Measurements from ENCODE around the gene FGD3.
A peak's percentile ranks its signal among the peaks of the same experiment; 100 is the strongest.

Gene FGD3

DNA sequence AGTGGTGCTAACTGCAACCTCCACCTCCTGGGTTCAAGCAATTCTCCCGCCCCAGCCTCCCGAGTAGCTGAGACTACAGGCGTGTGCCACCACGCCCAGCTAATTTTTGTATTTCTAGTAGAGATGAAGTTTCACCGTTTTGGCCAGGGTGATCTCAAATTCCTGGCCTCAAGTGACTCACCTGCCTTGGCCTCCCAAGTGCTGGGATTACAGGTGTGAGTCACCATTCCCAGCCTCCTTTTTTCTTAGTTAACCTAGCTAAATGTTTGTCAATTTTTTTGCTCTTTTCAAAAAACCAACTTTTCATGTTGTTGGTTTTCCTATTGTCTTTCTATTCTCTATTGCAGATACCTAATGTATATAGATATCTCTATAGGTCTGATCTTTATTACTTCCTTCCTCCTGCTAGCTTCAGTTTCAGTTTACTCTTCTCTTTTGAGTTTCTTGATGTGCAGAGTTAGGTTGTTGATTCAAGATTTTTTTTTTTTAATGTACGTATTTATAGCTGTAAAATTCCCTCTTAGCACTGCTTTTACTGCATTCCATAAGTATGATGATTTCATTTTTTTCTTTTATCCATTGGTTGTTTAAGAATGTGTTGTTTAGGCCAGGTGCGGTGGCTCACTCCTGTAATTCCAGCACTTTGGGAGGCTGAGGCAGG, 32.9 kb downstream of the FGD3 start:
- Histone ChIP-seq H3K79me2 (ENCODE audit: insufficient read depth, low read length) (peaks cover 87% of the 10 kb centered on the region), H2AFZ (ENCODE audit: low read depth, low read length) (no peak overlapping the region), H3K27ac (ENCODE audit: low read length) (no peak overlapping the region), H3K36me3 (ENCODE audit: insufficient read depth, low read length) (peaks cover 79% of the 10 kb centered on the region), H4K20me1 (ENCODE audit: insufficient read depth, low read length) (peaks cover 14% of the 10 kb centered on the region), H3K4me2 (ENCODE audit: insufficient read depth, low read length) (no peak overlapping the region), H3K4me1 (ENCODE audit: insufficient read depth, low read length) (no peaks in the 10 kb centered on the region), H3K27me3 (ENCODE audit: insufficient read depth, low read length, poor library complexity) (no peaks in the 10 kb centered on the region), H3K4me3 (ENCODE audit: low read depth in 1 of 2, low read length in 2 of 2) (no peak overlapping the region), H3K9ac (ENCODE audit: low read depth, low read length) (no peak overlapping the region), H3K9me3 (ENCODE audit: insufficient read depth, low read length, severe bottlenecking) (peaks cover 37% of the 10 kb centered on the region)
- no peak for ATAC-seq (ENCODE audit: insufficient read depth, low read depth)
- DNase-seq, result no peak
- TF ChIP-seq EZH2 (IDR thresholded peaks at IDR 0.05; ENCODE audit: borderline replicate concordance, low read depth, low read length, severe bottlenecking), result no peak
- TF ChIP-seq, protein P1, sequence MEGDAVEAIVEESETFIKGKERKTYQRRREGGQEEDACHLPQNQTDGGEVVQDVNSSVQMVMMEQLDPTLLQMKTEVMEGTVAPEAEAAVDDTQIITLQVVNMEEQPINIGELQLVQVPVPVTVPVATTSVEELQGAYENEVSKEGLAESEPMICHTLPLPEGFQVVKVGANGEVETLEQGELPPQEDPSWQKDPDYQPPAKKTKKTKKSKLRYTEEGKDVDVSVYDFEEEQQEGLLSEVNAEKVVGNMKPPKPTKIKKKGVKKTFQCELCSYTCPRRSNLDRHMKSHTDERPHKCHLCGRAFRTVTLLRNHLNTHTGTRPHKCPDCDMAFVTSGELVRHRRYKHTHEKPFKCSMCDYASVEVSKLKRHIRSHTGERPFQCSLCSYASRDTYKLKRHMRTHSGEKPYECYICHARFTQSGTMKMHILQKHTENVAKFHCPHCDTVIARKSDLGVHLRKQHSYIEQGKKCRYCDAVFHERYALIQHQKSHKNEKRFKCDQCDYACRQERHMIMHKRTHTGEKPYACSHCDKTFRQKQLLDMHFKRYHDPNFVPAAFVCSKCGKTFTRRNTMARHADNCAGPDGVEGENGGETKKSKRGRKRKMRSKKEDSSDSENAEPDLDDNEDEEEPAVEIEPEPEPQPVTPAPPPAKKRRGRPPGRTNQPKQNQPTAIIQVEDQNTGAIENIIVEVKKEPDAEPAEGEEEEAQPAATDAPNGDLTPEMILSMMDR (IDR thresholded peaks at IDR 0.05; ENCODE audit: borderline replicate concordance, extremely low read depth, low read length, poor library complexity, severe bottlenecking), result no peak

DNA sequence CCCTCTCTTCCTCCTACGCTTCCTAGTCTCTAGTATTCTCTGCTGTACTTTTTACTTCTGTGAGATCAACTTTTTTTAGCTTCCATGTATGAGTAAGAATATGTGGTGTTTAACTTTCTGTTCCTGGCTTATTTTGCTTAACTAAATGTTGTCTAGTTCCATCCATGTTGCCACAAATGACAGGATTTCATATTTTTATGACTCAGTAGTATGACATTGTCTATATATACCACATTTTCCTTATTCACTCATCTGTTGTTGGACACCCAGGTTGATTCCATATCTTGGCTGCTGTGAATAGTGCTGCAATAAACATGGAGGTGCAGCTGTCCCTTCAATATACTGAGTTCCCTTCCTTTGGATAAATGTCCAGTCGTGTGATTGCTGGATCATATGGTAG, 34.8 kb downstream of the FGD3 start:
- no peaks in the 10 kb centered on the region for H4K20me1 ChIP-seq (ENCODE audit: insufficient read depth, low read length)
- ATAC-seq (ENCODE audit: insufficient read depth, low read depth), result no peak
- H3K27ac ChIP-seq (ENCODE audit: low read length), result no peak overlapping the region
- H3K27me3 ChIP-seq (ENCODE audit: insufficient read depth, low read length, poor library complexity), result no peaks in the 10 kb centered on the region
- H3K4me3 ChIP-seq (ENCODE audit: low read depth in 1 of 2, low read length in 2 of 2), result no peak overlapping the region
- H3K36me3 ChIP-seq (ENCODE audit: insufficient read depth, low read length), result peaks cover 75% of the 10 kb centered on the region
- peaks cover 82% of the 10 kb centered on the region for H3K79me2 ChIP-seq (ENCODE audit: insufficient read depth, low read length)
- H3K9me3 ChIP-seq (ENCODE audit: insufficient read depth, low read length, severe bottlenecking), result peaks cover 37% of the 10 kb centered on the region
- no peak overlapping the region for H3K4me2 ChIP-seq (ENCODE audit: insufficient read depth, low read length)
- no peak for DNase-seq
- no peaks in the 10 kb centered on the region for H3K4me1 ChIP-seq (ENCODE audit: insufficient read depth, low read length)
- TF ChIP-seq, protein P1 (IDR thresholded peaks at IDR 0.05; ENCODE audit: borderline replicate concordance, extremely low read depth, low read length, poor library complexity, severe bottlenecking), result no peak
- no peak for TF ChIP-seq EZH2 (IDR thresholded peaks at IDR 0.05; ENCODE audit: borderline replicate concordance, low read depth, low read length, severe bottlenecking)
- no peak overlapping the region for H3K9ac ChIP-seq (ENCODE audit: low read depth, low read length)
- no peak overlapping the region for H2AFZ ChIP-seq (ENCODE audit: low read depth, low read length)

DNA sequence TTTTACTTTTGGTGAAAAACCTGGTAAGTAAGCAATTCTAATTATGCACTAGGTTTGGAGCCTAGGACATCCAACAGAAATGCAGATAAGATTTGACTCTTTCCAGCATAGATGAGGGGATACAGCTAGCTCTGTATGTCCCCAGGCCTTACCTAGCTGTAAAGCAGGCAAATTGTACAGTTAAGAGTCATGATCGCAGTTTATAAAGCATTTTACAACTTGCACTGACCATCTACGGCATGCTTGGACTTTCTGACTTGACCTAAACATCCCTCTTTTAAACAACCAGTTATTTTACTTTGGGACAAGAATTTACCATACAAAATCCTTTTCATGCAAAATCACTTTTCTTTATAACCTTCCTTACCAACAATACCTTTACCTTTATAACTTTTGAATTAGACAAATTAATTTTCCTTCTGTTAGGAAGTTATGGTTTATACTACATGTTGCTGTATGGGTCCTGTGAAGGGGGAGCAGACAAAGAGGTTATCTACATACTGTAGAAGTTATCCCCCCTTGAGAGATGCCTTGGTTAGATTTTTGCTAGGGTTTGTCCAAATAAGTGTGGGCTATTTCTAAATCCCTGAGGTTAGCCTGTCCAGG, 36.8 kb downstream of the FGD3 start:
- peaks cover 82% of the 10 kb centered on the region for H3K79me2 ChIP-seq (ENCODE audit: insufficient read depth, low read length)
- H3K36me3 ChIP-seq (ENCODE audit: insufficient read depth, low read length), result peaks cover 76% of the 10 kb centered on the region
- H3K4me1 ChIP-seq (ENCODE audit: insufficient read depth, low read length), result no peaks in the 10 kb centered on the region
- H3K9me3 ChIP-seq (ENCODE audit: insufficient read depth, low read length, severe bottlenecking), result peaks cover 37% of the 10 kb centered on the region
- no peak overlapping the region for H2AFZ ChIP-seq (ENCODE audit: low read depth, low read length)
- no peak overlapping the region for H3K4me2 ChIP-seq (ENCODE audit: insufficient read depth, low read length)
- no peak for ATAC-seq (ENCODE audit: insufficient read depth, low read depth)
- H3K27ac ChIP-seq (ENCODE audit: low read length), result no peak overlapping the region
- no peak overlapping the region for H3K9ac ChIP-seq (ENCODE audit: low read depth, low read length)
- DNase-seq, result peak; percentile 46
- no peak overlapping the region for H3K4me3 ChIP-seq (ENCODE audit: low read depth in 1 of 2, low read length in 2 of 2)
- no peaks in the 10 kb centered on the region for H3K27me3 ChIP-seq (ENCODE audit: insufficient read depth, low read length, poor library complexity)
- H4K20me1 ChIP-seq (ENCODE audit: insufficient read depth, low read length), result peaks cover 7% of the 10 kb centered on the region; the same call in 1 of the 2 replicates
- TF ChIP-seq, protein P1 (IDR thresholded peaks at IDR 0.05; ENCODE audit: borderline replicate concordance, extremely low read depth, low read length, poor library complexity, severe bottlenecking), result no peak
- no peak for TF ChIP-seq EZH2 (IDR thresholded peaks at IDR 0.05; ENCODE audit: borderline replicate concordance, low read depth, low read length, severe bottlenecking)
